GM19397 (cell line): ENCODE measurements around the gene LEPR.
"Not testable (repeated sequence)": the region's sequence is repeated elsewhere in the genome, so short reads cannot be mapped to it uniquely, and the experiment has no call there.

ENCODE experiments used
- ATAC-seq: cut with Tn5 transposase; IDR thresholded peaks from one replicate; pipeline ENCODE4 v1.9.1; 2021; ENCODE audit warnings: mild to moderate bottlenecking, moderate library complexity; ENCODE audit not compliant: unreplicated experiment

LEPR gene

GRCh38 chr1:65434255-65434654 is 13.8 kb downstream of the LEPR start:
- no peak for ATAC-seq

- ATAC-seq = no peak
Observed at GRCh38 chr1:65434760-65435159, 14.3 kb downstream of the LEPR start.

- no peak for ATAC-seq
Observed at GRCh38 chr1:65435987-65436386, 15.5 kb downstream of the LEPR start.

GRCh38 chr1:65437616-65438015 is 17.1 kb downstream of the LEPR start:
- no peak for ATAC-seq

GRCh38 chr1:65440322-65440900 is 19.9 kb downstream of the LEPR start:
- no peak for ATAC-seq

GRCh38 chr1:65440915-65441314 is 20.4 kb downstream of the LEPR start:
- no peak for ATAC-seq

- no peak for ATAC-seq
Observed at GRCh38 chr1:65441464-65441863, 21.0 kb downstream of the LEPR start.

- ATAC-seq = no peak
Observed at GRCh38 chr1:65442442-65442841, 22.0 kb downstream of the LEPR start.

- ATAC-seq = no peak
Observed at GRCh38 chr1:65443647-65444046, 23.2 kb downstream of the LEPR start.

- ATAC-seq = no peak
Observed at GRCh38 chr1:65444128-65444640, 23.7 kb downstream of the LEPR start.

GRCh38 chr1:65445837-65446236 is 25.4 kb downstream of the LEPR start:
- ATAC-seq = no peak

GRCh38 chr1:65449214-65449823 is 28.9 kb downstream of the LEPR start:
- no peak for ATAC-seq

- ATAC-seq = not testable (repeated sequence)
Observed at GRCh38 chr1:65455678-65456077, 35.2 kb downstream of the LEPR start.

GRCh38 chr1:65456481-65456880 is 36.0 kb downstream of the LEPR start:
- ATAC-seq = no peak

GRCh38 chr1:65457868-65458267 is 37.4 kb downstream of the LEPR start:
- ATAC-seq = no peak

- no peak for ATAC-seq
Observed at GRCh38 chr1:65458730-65459396, 38.4 kb downstream of the LEPR start.

GRCh38 chr1:65459397-65459768 is 38.9 kb downstream of the LEPR start:
- no peak for ATAC-seq

GRCh38 chr1:65465837-65466236 is 45.4 kb downstream of the LEPR start:
- ATAC-seq = not testable (repeated sequence)

GRCh38 chr1:65467536-65467935 is 47.1 kb downstream of the LEPR start:
- ATAC-seq = no peak

- ATAC-seq = no peak
Observed at GRCh38 chr1:65469126-65469888, 48.8 kb downstream of the LEPR start.

- ATAC-seq = no peak
Observed at GRCh38 chr1:65469889-65470340, 49.4 kb downstream of the LEPR start.
